Measurements from ENCODE around the gene PDPN. TPM values are rescaled to one million over a fixed set of nuclear protein-coding genes. Genes with fewer than 3 reads are reported as not detected.
A peak's percentile ranks its signal among the peaks of the same experiment; 100 is the strongest.

PDPN gene
- total RNA-seq, result 43.7 TPM

DNA sequence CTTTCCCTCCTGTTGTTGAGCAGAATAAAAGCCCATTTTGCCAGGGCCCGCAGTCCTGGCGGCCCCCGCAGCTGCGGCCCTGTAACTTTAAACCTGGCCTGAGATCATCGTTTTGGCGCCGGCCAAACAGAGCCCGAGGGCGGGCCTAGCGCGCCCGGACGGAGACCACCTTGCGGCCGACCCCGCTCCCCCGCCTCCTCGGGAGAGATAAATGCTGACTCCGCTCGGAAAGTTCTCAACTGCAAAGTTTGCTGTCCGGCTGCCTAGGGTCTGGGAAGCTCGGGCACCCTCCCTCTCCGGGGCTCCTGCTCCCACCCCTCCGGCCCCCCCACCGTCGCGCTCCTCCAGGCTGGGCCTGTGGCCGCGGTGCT, at the start of gene PDPN:
Gene PDPN (plus strand): TSS at position 238 of the 371 bp plus-strand sequence. CDS start 202 bp downstream, outside the sequence.
- TF ChIP-seq POLR2AphosphoS5 (IDR thresholded peaks at IDR 0.05; ENCODE audit: insufficient read depth in 1 of 2, low read depth in 1 of 2) (peak in 1 of 2 donors; percentile 20), POLR2A (IDR thresholded peaks at IDR 0.05) (peak in 1 of 2 donors; percentile 34)
- TF ChIP-seq, protein P1, sequence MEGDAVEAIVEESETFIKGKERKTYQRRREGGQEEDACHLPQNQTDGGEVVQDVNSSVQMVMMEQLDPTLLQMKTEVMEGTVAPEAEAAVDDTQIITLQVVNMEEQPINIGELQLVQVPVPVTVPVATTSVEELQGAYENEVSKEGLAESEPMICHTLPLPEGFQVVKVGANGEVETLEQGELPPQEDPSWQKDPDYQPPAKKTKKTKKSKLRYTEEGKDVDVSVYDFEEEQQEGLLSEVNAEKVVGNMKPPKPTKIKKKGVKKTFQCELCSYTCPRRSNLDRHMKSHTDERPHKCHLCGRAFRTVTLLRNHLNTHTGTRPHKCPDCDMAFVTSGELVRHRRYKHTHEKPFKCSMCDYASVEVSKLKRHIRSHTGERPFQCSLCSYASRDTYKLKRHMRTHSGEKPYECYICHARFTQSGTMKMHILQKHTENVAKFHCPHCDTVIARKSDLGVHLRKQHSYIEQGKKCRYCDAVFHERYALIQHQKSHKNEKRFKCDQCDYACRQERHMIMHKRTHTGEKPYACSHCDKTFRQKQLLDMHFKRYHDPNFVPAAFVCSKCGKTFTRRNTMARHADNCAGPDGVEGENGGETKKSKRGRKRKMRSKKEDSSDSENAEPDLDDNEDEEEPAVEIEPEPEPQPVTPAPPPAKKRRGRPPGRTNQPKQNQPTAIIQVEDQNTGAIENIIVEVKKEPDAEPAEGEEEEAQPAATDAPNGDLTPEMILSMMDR (IDR thresholded peaks at IDR 0.05), result no peak
- H3K9me3 ChIP-seq, result no peaks in the 10 kb centered on the region
- DNase-seq (ENCODE audit: extremely low spot score in 2 of 2), result no peak
- peak within 1 kb of the TSS; percentile 55 to 56 for H3K4me3 ChIP-seq
- H3K27ac ChIP-seq, result peak within 1 kb of the TSS; percentile 95
- intact Hi-C loops (cut with DNase I), result no loop called here
- no peaks in the 10 kb centered on the region for H3K27me3 ChIP-seq
- H3K36me3 ChIP-seq, result no peaks in the 10 kb centered on the region
- H3K4me1 ChIP-seq, result peaks cover 48% of the 10 kb centered on the region

- H3K36me3 ChIP-seq, result no peaks in the 10 kb centered on the region
- H3K4me1 ChIP-seq, result no peaks in the 10 kb centered on the region
- TF ChIP-seq POLR2AphosphoS5 (IDR thresholded peaks at IDR 0.05; ENCODE audit: insufficient read depth in 1 of 2, low read depth in 1 of 2), result no peak
- H3K4me3 ChIP-seq, result no peak overlapping the region
- H3K27me3 ChIP-seq, result no peaks in the 10 kb centered on the region
- H3K9me3 ChIP-seq, result no peaks in the 10 kb centered on the region
- intact Hi-C loops (cut with DNase I), result no loop called here
- DNase-seq (ENCODE audit: extremely low spot score in 2 of 2), result no peak
- H3K27ac ChIP-seq, result no peak overlapping the region
These were observed 48.4 kb upstream of the PDPN start for GRCh38 chr1:13535227-13535626.

- DNase-seq (ENCODE audit: extremely low spot score in 2 of 2), result no peak
- TF ChIP-seq POLR2A (IDR thresholded peaks at IDR 0.05) (no peak), POLR2AphosphoS5 (IDR thresholded peaks at IDR 0.05; ENCODE audit: insufficient read depth in 1 of 2, low read depth in 1 of 2) (no peak)
- TF ChIP-seq, protein P1 (IDR thresholded peaks at IDR 0.05), result no peak
- Histone ChIP-seq H3K27ac (no peak overlapping the region), H3K4me1 (no peaks in the 10 kb centered on the region), H3K27me3 (no peaks in the 10 kb centered on the region), H3K36me3 (no peaks in the 10 kb centered on the region), H3K4me3 (no peak overlapping the region), H3K9me3 (no peaks in the 10 kb centered on the region)
- intact Hi-C loops (cut with DNase I), result no loop called here
These were observed 47.1 kb upstream of the PDPN start for GRCh38 chr1:13536571-13536970.

- Histone ChIP-seq H3K36me3 (no peaks in the 10 kb centered on the region), H3K4me3 (no peak overlapping the region), H3K27ac (no peak overlapping the region), H3K4me1 (peaks cover 7% of the 10 kb centered on the region), H3K9me3 (no peaks in the 10 kb centered on the region), H3K27me3 (no peaks in the 10 kb centered on the region)
- no peak for TF ChIP-seq POLR2A (IDR thresholded peaks at IDR 0.05)
- TF ChIP-seq, protein P1 (IDR thresholded peaks at IDR 0.05), result no peak
- no peak for TF ChIP-seq POLR2AphosphoS5 (IDR thresholded peaks at IDR 0.05; ENCODE audit: insufficient read depth in 1 of 2, low read depth in 1 of 2)
- DNase-seq (ENCODE audit: extremely low spot score in 2 of 2), result no peak
- intact Hi-C loops (cut with DNase I), result no loop called here
These were observed 44.8 kb upstream of the PDPN start for GRCh38 chr1:13538832-13539231.

- Histone ChIP-seq H3K9me3 (no peaks in the 10 kb centered on the region), H3K4me1 (peaks cover 16% of the 10 kb centered on the region), H3K27ac (no peak overlapping the region), H3K4me3 (no peak overlapping the region), H3K36me3 (no peaks in the 10 kb centered on the region), H3K27me3 (no peaks in the 10 kb centered on the region)
- intact Hi-C loops (cut with DNase I), result no loop called here
- TF ChIP-seq POLR2AphosphoS5 (IDR thresholded peaks at IDR 0.05; ENCODE audit: insufficient read depth in 1 of 2, low read depth in 1 of 2) (no peak), POLR2A (IDR thresholded peaks at IDR 0.05) (no peak)
- TF ChIP-seq, protein P1 (IDR thresholded peaks at IDR 0.05), result no peak
- no peak for DNase-seq (ENCODE audit: extremely low spot score in 2 of 2)
These were observed 43.9 kb upstream of the PDPN start for GRCh38 chr1:13539683-13540082.

Measured in vagina (tissue), 2 donors.